Measurements from ENCODE around the gene EEF2KMT. TPM values are rescaled to one million over a fixed set of nuclear protein-coding genes. Genes with fewer than 3 reads are reported as not detected.
A peak's percentile ranks its signal among the peaks of the same experiment; 100 is the strongest.

EEF2KMT gene
- total and polyA plus RNA-seq, 2 donors (not counting 1 experiment from before 2014, with no cell fraction given) = 5.4 to 7.9 TPM

- Histone ChIP-seq H3K36me3 (ENCODE audit: control insufficient read depth, insufficient read depth, low read length) (no peaks in the 10 kb centered on the region), H3K27ac (ENCODE audit: insufficient read depth, low read length) (no peak overlapping the region), H3K9me3 (ENCODE audit: control insufficient read depth, insufficient read depth, low read depth, low read length) (no peaks in the 10 kb centered on the region), H3K9ac (ENCODE audit: insufficient read depth, low read length) (no peak overlapping the region), H4K20me1 (ENCODE audit: control insufficient read depth, extremely low read depth, insufficient read depth, low read length) (no peaks in the 10 kb centered on the region), H3K4me3 (replicated peaks in 1 of 4; ENCODE audit: control extremely low read depth in 1 of 4, insufficient read depth in 1 of 4, low read depth in 3 of 4, low read length in 4 of 4) (no peak overlapping the region), H3K27me3 (ENCODE audit: control insufficient read depth, insufficient read depth, low read length) (no peaks in the 10 kb centered on the region), H2AFZ (ENCODE audit: low read length) (no peak overlapping the region), H3K4me2 (ENCODE audit: extremely low read depth, insufficient read depth, low read length) (no peak overlapping the region), H3K4me1 (ENCODE audit: control insufficient read depth, extremely low read depth, insufficient read depth, low read length) (no peaks in the 10 kb centered on the region), H3K79me2 (ENCODE audit: control insufficient read depth, insufficient read depth, low read length) (no peaks in the 10 kb centered on the region)
- TF ChIP-seq EZH2 (IDR thresholded peaks at IDR 0.05; ENCODE audit: low read length, missing control alignments) = no peak
- TF ChIP-seq, protein P1, sequence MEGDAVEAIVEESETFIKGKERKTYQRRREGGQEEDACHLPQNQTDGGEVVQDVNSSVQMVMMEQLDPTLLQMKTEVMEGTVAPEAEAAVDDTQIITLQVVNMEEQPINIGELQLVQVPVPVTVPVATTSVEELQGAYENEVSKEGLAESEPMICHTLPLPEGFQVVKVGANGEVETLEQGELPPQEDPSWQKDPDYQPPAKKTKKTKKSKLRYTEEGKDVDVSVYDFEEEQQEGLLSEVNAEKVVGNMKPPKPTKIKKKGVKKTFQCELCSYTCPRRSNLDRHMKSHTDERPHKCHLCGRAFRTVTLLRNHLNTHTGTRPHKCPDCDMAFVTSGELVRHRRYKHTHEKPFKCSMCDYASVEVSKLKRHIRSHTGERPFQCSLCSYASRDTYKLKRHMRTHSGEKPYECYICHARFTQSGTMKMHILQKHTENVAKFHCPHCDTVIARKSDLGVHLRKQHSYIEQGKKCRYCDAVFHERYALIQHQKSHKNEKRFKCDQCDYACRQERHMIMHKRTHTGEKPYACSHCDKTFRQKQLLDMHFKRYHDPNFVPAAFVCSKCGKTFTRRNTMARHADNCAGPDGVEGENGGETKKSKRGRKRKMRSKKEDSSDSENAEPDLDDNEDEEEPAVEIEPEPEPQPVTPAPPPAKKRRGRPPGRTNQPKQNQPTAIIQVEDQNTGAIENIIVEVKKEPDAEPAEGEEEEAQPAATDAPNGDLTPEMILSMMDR (conservative IDR thresholded peaks at IDR 0.05 in 1 of 2, IDR thresholded peaks at IDR 0.05 in 1 of 2; ENCODE audit: low read depth in 1 of 2, low read length in 2 of 2) = peak in 1 of 2 donors; percentile 26
- DNase-seq (ENCODE audit: low read depth in 2 of 2) = peak in 1 of 2 donors; percentile 10
Measured at GRCh38 chr16:5058476-5058875, 39.1 kb downstream of the EEF2KMT start.

- Histone ChIP-seq H3K4me1 (ENCODE audit: control insufficient read depth, extremely low read depth, insufficient read depth, low read length) (no peaks in the 10 kb centered on the region), H4K20me1 (ENCODE audit: control insufficient read depth, extremely low read depth, insufficient read depth, low read length) (no peaks in the 10 kb centered on the region), H3K36me3 (ENCODE audit: control insufficient read depth, insufficient read depth, low read length) (no peaks in the 10 kb centered on the region), H3K27ac (ENCODE audit: insufficient read depth, low read length) (no peak overlapping the region), H3K4me2 (ENCODE audit: extremely low read depth, insufficient read depth, low read length) (no peak overlapping the region), H2AFZ (ENCODE audit: low read length) (no peak overlapping the region), H3K27me3 (ENCODE audit: control insufficient read depth, insufficient read depth, low read length) (no peaks in the 10 kb centered on the region), H3K9me3 (ENCODE audit: control insufficient read depth, insufficient read depth, low read depth, low read length) (no peaks in the 10 kb centered on the region), H3K4me3 (replicated peaks in 1 of 4; ENCODE audit: control extremely low read depth in 1 of 4, insufficient read depth in 1 of 4, low read depth in 3 of 4, low read length in 4 of 4) (no peak overlapping the region), H3K9ac (ENCODE audit: insufficient read depth, low read length) (no peak overlapping the region), H3K79me2 (ENCODE audit: control insufficient read depth, insufficient read depth, low read length) (no peaks in the 10 kb centered on the region)
- DNase-seq (ENCODE audit: low read depth in 2 of 2) = no peak
- TF ChIP-seq, protein P1 (conservative IDR thresholded peaks at IDR 0.05 in 1 of 2, IDR thresholded peaks at IDR 0.05 in 1 of 2; ENCODE audit: low read depth in 1 of 2, low read length in 2 of 2) = peak; percentile 33 to 50
- no peak for TF ChIP-seq EZH2 (IDR thresholded peaks at IDR 0.05; ENCODE audit: low read length, missing control alignments)
Measured at GRCh38 chr16:5056352-5056751, 41.2 kb downstream of the EEF2KMT start.

DNA sequence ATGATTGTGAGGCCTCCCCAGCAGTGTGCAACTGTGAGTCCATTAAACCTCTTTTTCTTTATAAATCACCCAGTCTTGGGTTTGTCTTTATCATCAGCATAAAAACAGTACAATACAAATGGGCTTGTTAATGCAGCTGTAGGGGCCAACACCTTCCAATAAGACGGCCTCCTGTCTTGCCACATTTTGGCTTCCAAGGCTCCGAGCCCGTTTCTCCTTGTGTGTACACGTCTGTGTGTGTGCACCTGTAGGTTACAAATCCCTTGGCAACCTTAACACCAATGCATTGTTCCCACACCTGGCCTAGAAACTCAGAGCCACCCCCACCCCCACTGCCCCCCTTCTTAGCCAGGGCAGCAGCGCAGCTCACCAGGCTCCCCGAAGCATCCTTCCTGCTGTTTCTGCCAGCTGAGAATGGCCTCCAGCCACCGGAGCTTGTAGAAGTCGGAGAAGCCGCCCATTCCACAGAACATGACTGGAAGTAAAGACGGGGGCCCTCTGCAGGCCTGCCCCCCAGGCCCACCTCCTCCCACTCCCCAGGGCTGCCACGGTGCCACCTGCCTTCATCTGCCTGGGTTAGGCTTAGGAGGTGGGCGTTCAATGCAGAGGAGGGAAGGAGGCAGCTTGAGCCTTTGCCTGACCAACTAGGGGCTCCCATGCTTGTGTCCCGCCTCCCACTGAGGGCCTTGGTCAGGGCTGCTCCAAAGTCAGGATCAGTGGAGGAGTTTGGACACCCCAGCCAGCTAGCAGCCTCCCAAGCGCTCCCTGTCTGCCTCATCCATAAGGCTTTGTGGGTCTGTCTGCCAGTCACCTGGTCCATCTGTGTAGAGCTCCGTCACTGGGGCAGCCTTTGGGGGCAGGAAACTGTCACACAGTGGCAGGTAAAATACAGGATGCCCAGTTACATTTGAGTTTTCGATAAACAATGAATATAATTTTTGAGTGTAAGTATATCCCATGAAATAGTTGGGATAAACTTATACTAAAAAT, 42.4 kb downstream of the EEF2KMT start:
- no peak overlapping the region for H3K4me2 ChIP-seq (ENCODE audit: extremely low read depth, insufficient read depth, low read length)
- TF ChIP-seq, protein P1 (conservative IDR thresholded peaks at IDR 0.05 in 1 of 2, IDR thresholded peaks at IDR 0.05 in 1 of 2; ENCODE audit: low read depth in 1 of 2, low read length in 2 of 2) = no peak
- no peak for TF ChIP-seq EZH2 (IDR thresholded peaks at IDR 0.05; ENCODE audit: low read length, missing control alignments)
- H3K4me1 ChIP-seq (ENCODE audit: control insufficient read depth, extremely low read depth, insufficient read depth, low read length) = no peaks in the 10 kb centered on the region
- H3K36me3 ChIP-seq (ENCODE audit: control insufficient read depth, insufficient read depth, low read length) = no peaks in the 10 kb centered on the region
- DNase-seq (ENCODE audit: low read depth in 2 of 2) = no peak
- H3K79me2 ChIP-seq (ENCODE audit: control insufficient read depth, insufficient read depth, low read length) = no peaks in the 10 kb centered on the region
- H3K9me3 ChIP-seq (ENCODE audit: control insufficient read depth, insufficient read depth, low read depth, low read length) = no peaks in the 10 kb centered on the region
- H2AFZ ChIP-seq (ENCODE audit: low read length) = no peak overlapping the region
- no peaks in the 10 kb centered on the region for H4K20me1 ChIP-seq (ENCODE audit: control insufficient read depth, extremely low read depth, insufficient read depth, low read length)
- no peak overlapping the region for H3K9ac ChIP-seq (ENCODE audit: insufficient read depth, low read length)
- no peak overlapping the region for H3K27ac ChIP-seq (ENCODE audit: insufficient read depth, low read length)
- no peak overlapping the region for H3K4me3 ChIP-seq (replicated peaks in 1 of 4; ENCODE audit: control extremely low read depth in 1 of 4, insufficient read depth in 1 of 4, low read depth in 3 of 4, low read length in 4 of 4)
- H3K27me3 ChIP-seq (ENCODE audit: control insufficient read depth, insufficient read depth, low read length) = no peaks in the 10 kb centered on the region

Measured in fibroblast of lung (primary cell).